ENCODE measurements around the gene UBE2D1.

UBE2D1 gene

GRCh38 chr10:58393317-58393716 lies 58.5 kb downstream of the UBE2D1 start:
- no peaks in the 10 kb centered on the region for H3K9me3 ChIP-seq (ENCODE audit: insufficient read depth, low read length, severe bottlenecking)
- H3K4me2 ChIP-seq (ENCODE audit: insufficient read depth, low read length) = no peak overlapping the region
- DNase-seq (no peak), ATAC-seq (ENCODE audit: insufficient read depth, low read depth) (no peak)
- peaks cover 7% of the 10 kb centered on the region; the same call in 1 of the 2 replicates for H3K4me1 ChIP-seq (ENCODE audit: insufficient read depth, low read length)
- TF ChIP-seq CTCF (IDR thresholded peaks at IDR 0.05; ENCODE audit: borderline replicate concordance, extremely low read depth, low read length, poor library complexity, severe bottlenecking) (no peak), EZH2 (IDR thresholded peaks at IDR 0.05; ENCODE audit: borderline replicate concordance, low read depth, low read length, severe bottlenecking) (no peak)
- no peak overlapping the region for H2AFZ ChIP-seq (ENCODE audit: low read depth, low read length)
- H3K27me3 ChIP-seq (ENCODE audit: insufficient read depth, low read length, poor library complexity) = no peaks in the 10 kb centered on the region
- H4K20me1 ChIP-seq (ENCODE audit: insufficient read depth, low read length) = peaks cover 18% of the 10 kb centered on the region; the same call in 1 of the 2 replicates
- H3K79me2 ChIP-seq (ENCODE audit: insufficient read depth, low read length) = peaks cover 37% of the 10 kb centered on the region
- no peak overlapping the region for H3K27ac ChIP-seq (ENCODE audit: low read length)
- H3K4me3 ChIP-seq (ENCODE audit: low read depth in 1 of 2, low read length in 2 of 2) = no peak overlapping the region
- no peak overlapping the region for H3K9ac ChIP-seq (ENCODE audit: low read depth, low read length)
- peaks cover 98% of the 10 kb centered on the region for H3K36me3 ChIP-seq (ENCODE audit: insufficient read depth, low read length)

GRCh38 chr10:58394471-58394870 lies 59.7 kb downstream of the UBE2D1 start:
- H2AFZ ChIP-seq (ENCODE audit: low read depth, low read length) = no peak overlapping the region
- H3K27me3 ChIP-seq (ENCODE audit: insufficient read depth, low read length, poor library complexity) = no peaks in the 10 kb centered on the region
- peaks cover 3% of the 10 kb centered on the region; the same call in 1 of the 2 replicates for H3K4me1 ChIP-seq (ENCODE audit: insufficient read depth, low read length)
- peaks cover 16% of the 10 kb centered on the region; the same call in 1 of the 2 replicates for H4K20me1 ChIP-seq (ENCODE audit: insufficient read depth, low read length)
- H3K4me2 ChIP-seq (ENCODE audit: insufficient read depth, low read length) = no peak overlapping the region
- H3K36me3 ChIP-seq (ENCODE audit: insufficient read depth, low read length) = peaks cover 87% of the 10 kb centered on the region
- H3K79me2 ChIP-seq (ENCODE audit: insufficient read depth, low read length) = peaks cover 26% of the 10 kb centered on the region
- ATAC-seq (ENCODE audit: insufficient read depth, low read depth) = no peak
- H3K9ac ChIP-seq (ENCODE audit: low read depth, low read length) = no peak overlapping the region
- H3K9me3 ChIP-seq (ENCODE audit: insufficient read depth, low read length, severe bottlenecking) = no peaks in the 10 kb centered on the region
- no peak overlapping the region for H3K27ac ChIP-seq (ENCODE audit: low read length)
- no peak overlapping the region for H3K4me3 ChIP-seq (ENCODE audit: low read depth in 1 of 2, low read length in 2 of 2)
- no peak for TF ChIP-seq EZH2 (IDR thresholded peaks at IDR 0.05; ENCODE audit: borderline replicate concordance, low read depth, low read length, severe bottlenecking)
- TF ChIP-seq CTCF (IDR thresholded peaks at IDR 0.05; ENCODE audit: borderline replicate concordance, extremely low read depth, low read length, poor library complexity, severe bottlenecking) = no peak
- DNase-seq = no peak

GRCh38 chr10:58396057-58396456 lies 61.3 kb downstream of the UBE2D1 start:
- ATAC-seq (ENCODE audit: insufficient read depth, low read depth) (no peak), DNase-seq (no peak)
- Histone ChIP-seq H3K9me3 (ENCODE audit: insufficient read depth, low read length, severe bottlenecking) (no peaks in the 10 kb centered on the region), H3K4me1 (ENCODE audit: insufficient read depth, low read length) (no peaks in the 10 kb centered on the region; the same call in 1 of the 2 replicates), H3K79me2 (ENCODE audit: insufficient read depth, low read length) (peaks cover 12% of the 10 kb centered on the region), H3K27me3 (ENCODE audit: insufficient read depth, low read length, poor library complexity) (no peaks in the 10 kb centered on the region), H3K36me3 (ENCODE audit: insufficient read depth, low read length) (peaks cover 71% of the 10 kb centered on the region), H3K9ac (ENCODE audit: low read depth, low read length) (no peak overlapping the region), H3K4me3 (ENCODE audit: low read depth in 1 of 2, low read length in 2 of 2) (no peak overlapping the region), H4K20me1 (ENCODE audit: insufficient read depth, low read length) (peaks cover 11% of the 10 kb centered on the region; the same call in 1 of the 2 replicates), H3K4me2 (ENCODE audit: insufficient read depth, low read length) (no peak overlapping the region), H2AFZ (ENCODE audit: low read depth, low read length) (no peak overlapping the region), H3K27ac (ENCODE audit: low read length) (no peak overlapping the region)
- no peak for TF ChIP-seq CTCF (IDR thresholded peaks at IDR 0.05; ENCODE audit: borderline replicate concordance, extremely low read depth, low read length, poor library complexity, severe bottlenecking)

GRCh38 chr10:58397830-58398229 lies 63.0 kb downstream of the UBE2D1 start:
- Histone ChIP-seq H3K9ac (ENCODE audit: low read depth, low read length) (no peak overlapping the region), H3K9me3 (ENCODE audit: insufficient read depth, low read length, severe bottlenecking) (no peaks in the 10 kb centered on the region), H3K27me3 (ENCODE audit: insufficient read depth, low read length, poor library complexity) (no peaks in the 10 kb centered on the region), H4K20me1 (ENCODE audit: insufficient read depth, low read length) (0 out of 2 replicates have a peak, but pooled peaks cover 2% of the 10 kb centered on the region), H3K79me2 (ENCODE audit: insufficient read depth, low read length) (0 out of 2 replicates have a peak, but pooled peaks cover 2% of the 10 kb centered on the region), H3K4me1 (ENCODE audit: insufficient read depth, low read length) (no peaks in the 10 kb centered on the region), H3K4me3 (ENCODE audit: low read depth in 1 of 2, low read length in 2 of 2) (no peak overlapping the region), H2AFZ (ENCODE audit: low read depth, low read length) (no peak overlapping the region), H3K4me2 (ENCODE audit: insufficient read depth, low read length) (no peak overlapping the region), H3K36me3 (ENCODE audit: insufficient read depth, low read length) (peaks cover 53% of the 10 kb centered on the region), H3K27ac (ENCODE audit: low read length) (no peak overlapping the region)
- ATAC-seq (ENCODE audit: insufficient read depth, low read depth) (no peak), DNase-seq (no peak)
- TF ChIP-seq EZH2 (IDR thresholded peaks at IDR 0.05; ENCODE audit: borderline replicate concordance, low read depth, low read length, severe bottlenecking) = no peak
- no peak for TF ChIP-seq CTCF (IDR thresholded peaks at IDR 0.05; ENCODE audit: borderline replicate concordance, extremely low read depth, low read length, poor library complexity, severe bottlenecking)

All from DND-41 (cell line).